T-helper 22 cell (primary cell): ENCODE results near the gene GPD1.
"Not testable (repeated sequence)": the region's sequence is repeated elsewhere in the genome, so short reads cannot be mapped to it uniquely, and the experiment has no call there.

Experiments used
- DNase-seq: peaks from one replicate; pipeline ENCODE4 v3.0.0-alpha.2; 2020; ENCODE audit warnings: low read depth

GPD1 gene

GRCh38 chr12:50123203-50123602 is 19.4 kb downstream of the GPD1 start:
- no peak for DNase-seq

- DNase-seq: no peak
Observed at GRCh38 chr12:50127546-50127945, 23.7 kb downstream of the GPD1 start.

GRCh38 chr12:50129290-50129689 is 25.5 kb downstream of the GPD1 start:
- no peak for DNase-seq

DNA sequence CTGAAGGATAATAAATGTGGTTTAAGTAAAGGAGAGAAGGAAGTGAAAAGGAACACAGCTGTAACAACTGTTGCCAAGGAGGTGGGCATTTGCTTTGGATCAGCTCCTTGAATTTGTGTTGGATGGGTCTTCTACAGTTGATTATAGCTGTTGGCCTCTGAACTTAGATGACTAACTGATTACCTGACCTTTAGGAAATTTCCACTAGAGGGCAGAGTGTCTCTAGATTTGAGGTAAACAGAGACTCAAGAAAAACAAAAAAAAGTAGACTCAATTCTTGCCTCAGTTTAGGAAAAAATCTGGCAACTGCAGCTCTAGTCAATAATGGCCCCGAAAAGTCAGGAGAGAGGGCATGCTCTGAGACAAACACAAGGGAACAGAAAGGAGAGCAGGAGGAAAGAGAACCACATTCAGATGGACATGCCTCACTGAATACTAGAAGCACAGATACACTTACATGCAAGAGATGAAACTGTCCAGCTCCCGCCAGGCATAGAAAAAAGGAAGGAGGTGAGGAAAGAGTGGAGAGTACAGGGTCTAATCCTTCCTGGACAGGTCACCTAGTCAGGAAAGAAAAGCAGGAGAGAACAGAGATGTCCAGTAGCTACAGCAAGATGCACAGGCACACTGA is 28.8 kb downstream of the GPD1 start:
- no peak for DNase-seq

GRCh38 chr12:50142993-50143392 is 39.2 kb downstream of the GPD1 start:
- no peak for DNase-seq

- no peak for DNase-seq
Observed at GRCh38 chr12:50145439-50145838, 41.6 kb downstream of the GPD1 start.

GRCh38 chr12:50147281-50147680 is 43.5 kb downstream of the GPD1 start:
- no peak for DNase-seq

GRCh38 chr12:50148011-50148410 is 44.2 kb downstream of the GPD1 start:
- DNase-seq: not testable (repeated sequence)

DNA sequence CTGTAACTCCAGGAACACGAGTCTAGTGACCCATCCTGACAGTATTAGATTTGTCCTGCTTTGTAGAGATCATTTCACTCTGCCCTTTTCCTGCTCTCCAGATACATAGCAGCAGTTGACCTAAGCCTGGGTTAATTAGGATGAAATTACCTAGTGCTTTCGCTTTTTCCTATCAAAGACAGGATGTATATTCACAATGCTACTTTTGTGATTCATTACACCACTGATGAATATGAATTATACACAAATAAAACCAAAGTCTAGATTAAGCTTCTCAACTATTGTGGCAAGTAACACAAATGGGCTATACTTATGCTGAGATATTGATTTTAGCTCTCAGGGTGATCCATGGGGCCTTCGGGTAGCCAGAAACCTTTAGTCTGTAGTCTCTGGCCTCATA is 45.5 kb downstream of the GPD1 start:
- DNase-seq: no peak

DNA sequence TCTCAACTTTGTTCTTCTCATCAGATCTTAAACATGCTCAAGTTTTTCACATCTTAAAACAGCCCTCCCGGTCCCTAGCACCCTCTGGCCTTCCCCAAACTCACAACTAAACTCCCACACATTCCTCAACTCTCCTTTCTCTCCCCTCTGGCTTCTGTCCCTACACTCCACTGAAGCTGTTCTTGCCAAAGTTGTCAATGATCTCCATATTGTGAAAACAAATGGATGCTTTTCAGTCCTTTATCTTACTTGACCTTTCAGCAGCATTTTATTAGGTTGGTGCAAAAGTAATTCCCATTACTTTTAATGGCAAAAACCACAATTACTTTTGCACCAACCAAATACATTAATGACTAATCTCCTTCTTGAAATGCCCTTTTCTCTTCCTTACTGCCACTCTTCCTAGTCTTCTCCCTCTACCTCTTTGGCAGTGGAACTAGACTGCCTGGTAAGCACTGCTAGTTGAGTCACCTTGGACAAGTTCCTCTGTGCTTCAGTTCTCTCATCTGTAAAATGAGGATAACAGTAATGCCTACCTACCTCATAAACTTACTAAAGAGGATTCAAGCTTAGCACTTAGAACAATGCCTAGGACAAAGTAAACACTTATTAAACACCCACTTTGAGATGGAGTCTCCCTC is 47.4 kb downstream of the GPD1 start:
- no peak for DNase-seq

DNA sequence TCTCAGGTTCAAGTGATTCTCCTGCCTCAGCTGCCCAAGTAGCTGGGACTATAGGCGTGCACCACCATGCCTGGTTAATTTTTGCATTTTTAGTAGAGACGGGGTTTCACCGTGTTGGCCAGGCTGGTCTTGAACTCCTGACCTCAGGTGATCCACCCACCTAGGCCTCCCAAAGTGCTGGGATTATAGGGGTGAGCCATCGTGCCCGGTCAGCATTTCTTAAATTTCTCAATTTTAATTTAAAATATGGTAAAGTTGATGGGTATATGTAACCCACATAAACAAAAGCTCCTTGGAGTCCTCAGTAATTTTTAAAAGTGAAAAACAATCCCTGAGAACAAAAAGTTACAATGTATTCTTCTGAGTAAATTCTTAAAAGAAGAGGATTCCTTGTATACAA is 51.1 kb downstream of the GPD1 start:
- not testable (repeated sequence) for DNase-seq

- DNase-seq: no peak
Observed at GRCh38 chr12:50156641-50157040, 52.8 kb downstream of the GPD1 start.

DNA sequence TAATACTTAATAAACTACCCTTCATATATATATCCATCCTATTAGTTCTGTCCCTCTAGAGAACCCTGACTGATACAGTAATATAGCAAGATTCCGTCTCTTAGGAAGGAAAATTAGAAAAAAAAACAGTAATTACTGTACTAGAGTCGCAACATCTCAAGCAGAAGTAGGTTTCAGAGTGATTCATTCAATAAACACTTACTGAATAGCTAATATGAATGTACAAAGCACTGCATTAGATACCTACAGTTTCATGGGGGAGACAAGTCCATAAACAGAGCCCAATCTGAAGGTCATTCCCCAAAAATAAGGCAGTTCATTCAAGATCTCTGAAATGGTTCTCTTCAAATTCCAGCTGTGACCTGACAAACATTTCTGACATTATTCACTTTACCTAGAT is 53.5 kb downstream of the GPD1 start:
- DNase-seq: no peak

- no peak for DNase-seq
Observed at GRCh38 chr12:50160643-50161042, 56.8 kb downstream of the GPD1 start.
